Mesendoderm (in vitro differentiated cells): Measurements from ENCODE around the gene IP6K3.

Experiments
- DNase-seq: peaks from one replicate; pipeline ENCODE4 v3.0.0; 2013
- H2AK5ac ChIP-seq: 2 replicates; pipeline ENCODE4 v1.6.1; 2013; ENCODE audit warnings: low read length, inconsistent platforms
- H2BK120ac ChIP-seq: 2 replicates; pipeline ENCODE4 v1.6.1; 2013; ENCODE audit warnings: low read depth, mild to moderate bottlenecking, low read length, moderate library complexity, mixed read lengths
- H2BK15ac ChIP-seq: replicated peaks from 2 replicates; pipeline ENCODE4 v1.6.1; 2013; ENCODE audit warnings: low read depth, mild to moderate bottlenecking, moderate library complexity
- H2BK5ac ChIP-seq: 2 replicates; pipeline ENCODE4 v1.6.1; 2013; ENCODE audit warnings: low read length, inconsistent platforms
- H3K18ac ChIP-seq: 2 replicates; pipeline ENCODE4 v1.6.1; 2013; ENCODE audit warnings: mild to moderate bottlenecking, low read length, mixed read lengths
- H3K23ac ChIP-seq: one replicate; pipeline ENCODE4 v1.6.1; 2013; ENCODE audit warnings: low read length
- H3K27ac ChIP-seq: 2 replicates; pipeline ENCODE4 v1.5.1; 2013; ENCODE audit warnings: low read depth, mild to moderate bottlenecking, inconsistent platforms, low read length, moderate library complexity
- H3K27me3 ChIP-seq: 2 replicates; pipeline ENCODE4 v1.6.1; 2013; ENCODE audit warnings: low read length, control low read depth, mild to moderate bottlenecking, inconsistent platforms; ENCODE audit not compliant: insufficient read depth, poor library complexity
- H3K36me3 ChIP-seq: 2 replicates; pipeline ENCODE4 v1.6.1; 2013; ENCODE audit warnings: low read length, inconsistent platforms; ENCODE audit not compliant: control insufficient read depth, insufficient read depth
- H3K4ac ChIP-seq: one replicate; pipeline ENCODE4 v1.6.1; 2013; ENCODE audit warnings: low read depth, mild to moderate bottlenecking, low read length, moderate library complexity
- H3K4me1 ChIP-seq: 2 replicates; pipeline ENCODE4 v1.6.1; 2013; ENCODE audit warnings: low read depth, low read length, inconsistent platforms; ENCODE audit not compliant: control insufficient read depth
- H3K4me2 ChIP-seq: 2 replicates; pipeline ENCODE4 v1.6.1; 2013; ENCODE audit warnings: low read length
- H3K4me3 ChIP-seq: 2 replicates; pipeline ENCODE4 v1.5.1; 2013; ENCODE audit warnings: mild to moderate bottlenecking, low read length
- H3K56ac ChIP-seq: one replicate; pipeline ENCODE4 v1.6.1; 2013; ENCODE audit warnings: low read length
- H3K79me1 ChIP-seq: 2 replicates; pipeline ENCODE4 v1.6.1; 2013; ENCODE audit warnings: low read length, inconsistent platforms
- H3K79me2 ChIP-seq: 2 replicates; pipeline ENCODE4 v1.6.1; 2013; ENCODE audit warnings: mild to moderate bottlenecking, low read length; ENCODE audit not compliant: control insufficient read depth, insufficient read depth
- H3K9ac ChIP-seq: 2 replicates; pipeline ENCODE4 v1.6.1; 2013; ENCODE audit warnings: low read length, inconsistent platforms
- H4K5ac ChIP-seq: one replicate; pipeline ENCODE4 v1.6.1; 2013; ENCODE audit warnings: low read length
- H4K8ac ChIP-seq: one replicate; pipeline ENCODE4 v1.6.1; 2013; ENCODE audit warnings: low read depth, mild to moderate bottlenecking, control low read depth, low read length, moderate library complexity
- whole genome bisulfite sequencing: extraction: QIAGEN DNeasy Blood & Tissue Kit; methylation state at CpG from one replicate; pipeline ENCODE4 v1.1.7; 2013; ENCODE audit warnings: low lambda C conversion rate, missing lambda C conversion rate; ENCODE audit not compliant: insufficient coverage; ENCODE audit errors: extremely low coverage; 5-methylcytosine and 5-hydroxymethylcytosine counted together

Gene IP6K3

GRCh38 chr6:33757113-33757512 lies 10.4 kb upstream of the IP6K3 start:
- no peak overlapping the region for H2BK5ac ChIP-seq
- no CpG with 5 or more reads among the region's 3 CpGs for WGBS
- H3K4me3 ChIP-seq, result no peak overlapping the region
- H3K4me1 ChIP-seq, result no peaks in the 10 kb centered on the region
- H3K4ac ChIP-seq, result no peak overlapping the region
- H3K9ac ChIP-seq, result no peak overlapping the region
- no peaks in the 10 kb centered on the region for H3K79me1 ChIP-seq
- H3K56ac ChIP-seq, result no peak overlapping the region
- no peak overlapping the region for H3K23ac ChIP-seq
- H3K27ac ChIP-seq, result no peak overlapping the region
- no peaks in the 10 kb centered on the region for H3K79me2 ChIP-seq
- no peak for DNase-seq
- H3K36me3 ChIP-seq, result no peaks in the 10 kb centered on the region
- no peak overlapping the region for H2BK15ac ChIP-seq
- no peak overlapping the region for H3K4me2 ChIP-seq
- H2BK120ac ChIP-seq, result no peak overlapping the region
- H2AK5ac ChIP-seq, result no peak overlapping the region
- H3K18ac ChIP-seq, result no peak overlapping the region
- H3K27me3 ChIP-seq, result no peaks in the 10 kb centered on the region
- no peak overlapping the region for H4K5ac ChIP-seq
- no peak overlapping the region for H4K8ac ChIP-seq

GRCh38 chr6:33756211-33756954 lies 9.7 kb upstream of the IP6K3 start:
- no peak overlapping the region for H3K4me2 ChIP-seq
- no peaks in the 10 kb centered on the region for H3K79me2 ChIP-seq
- H3K27me3 ChIP-seq, result no peaks in the 10 kb centered on the region
- no peak overlapping the region for H3K56ac ChIP-seq
- H3K9ac ChIP-seq, result no peak overlapping the region
- H3K23ac ChIP-seq, result no peak overlapping the region
- no peaks in the 10 kb centered on the region for H3K4me1 ChIP-seq
- no peak overlapping the region for H2BK15ac ChIP-seq
- H3K79me1 ChIP-seq, result no peaks in the 10 kb centered on the region
- no peak overlapping the region for H2AK5ac ChIP-seq
- no peak overlapping the region for H4K5ac ChIP-seq
- H3K27ac ChIP-seq, result no peak overlapping the region
- no peak overlapping the region for H2BK120ac ChIP-seq
- H3K4ac ChIP-seq, result no peak overlapping the region
- no peak overlapping the region for H3K4me3 ChIP-seq
- no peak for DNase-seq
- no peak overlapping the region for H4K8ac ChIP-seq
- no peaks in the 10 kb centered on the region for H3K36me3 ChIP-seq
- H2BK5ac ChIP-seq, result no peak overlapping the region
- H3K18ac ChIP-seq, result no peak overlapping the region
- no CpG with 5 or more reads among the region's 12 CpGs for WGBS

GRCh38 chr6:33755070-33755869 lies 8.6 kb upstream of the IP6K3 start:
- no peak overlapping the region for H3K4me2 ChIP-seq
- no peak overlapping the region for H2AK5ac ChIP-seq
- no peak overlapping the region for H4K5ac ChIP-seq
- no peak overlapping the region for H2BK5ac ChIP-seq
- no CpG with 5 or more reads among the region's 13 CpGs for WGBS
- H2BK15ac ChIP-seq, result no peak overlapping the region
- no peak for DNase-seq
- no peak overlapping the region for H3K4me3 ChIP-seq
- H3K36me3 ChIP-seq, result no peaks in the 10 kb centered on the region
- H3K79me1 ChIP-seq, result no peaks in the 10 kb centered on the region
- H2BK120ac ChIP-seq, result no peak overlapping the region
- H3K79me2 ChIP-seq, result no peaks in the 10 kb centered on the region
- H3K9ac ChIP-seq, result no peak overlapping the region
- H3K56ac ChIP-seq, result no peak overlapping the region
- H4K8ac ChIP-seq, result no peak overlapping the region
- H3K18ac ChIP-seq, result no peak overlapping the region
- H3K23ac ChIP-seq, result no peak overlapping the region
- H3K4ac ChIP-seq, result no peak overlapping the region
- H3K27ac ChIP-seq, result no peak overlapping the region
- H3K4me1 ChIP-seq, result no peaks in the 10 kb centered on the region
- H3K27me3 ChIP-seq, result no peaks in the 10 kb centered on the region

GRCh38 chr6:33754222-33754621 lies 7.5 kb upstream of the IP6K3 start:
- Histone ChIP-seq H2AK5ac (no peak overlapping the region), H4K8ac (no peak overlapping the region), H3K36me3 (no peaks in the 10 kb centered on the region), H3K4ac (no peak overlapping the region), H2BK120ac (no peak overlapping the region), H3K4me1 (no peaks in the 10 kb centered on the region), H2BK5ac (no peak overlapping the region), H3K79me1 (no peaks in the 10 kb centered on the region), H3K4me2 (no peak overlapping the region), H3K18ac (no peak overlapping the region), H3K9ac (no peak overlapping the region), H3K4me3 (no peak overlapping the region), H2BK15ac (no peak overlapping the region), H4K5ac (no peak overlapping the region), H3K56ac (no peak overlapping the region), H3K23ac (no peak overlapping the region), H3K79me2 (no peaks in the 10 kb centered on the region), H3K27ac (no peak overlapping the region), H3K27me3 (no peaks in the 10 kb centered on the region)
- no peak for DNase-seq
- WGBS, result no CpG with 5 or more reads among the region's 11 CpGs

- no peak overlapping the region for H2AK5ac ChIP-seq
- no peak overlapping the region for H4K5ac ChIP-seq
- H3K79me2 ChIP-seq, result no peaks in the 10 kb centered on the region
- no peak overlapping the region for H3K4me3 ChIP-seq
- H3K36me3 ChIP-seq, result no peaks in the 10 kb centered on the region
- no peak overlapping the region for H3K4me2 ChIP-seq
- H3K56ac ChIP-seq, result no peak overlapping the region
- H4K8ac ChIP-seq, result no peak overlapping the region
- H3K79me1 ChIP-seq, result no peaks in the 10 kb centered on the region
- no peaks in the 10 kb centered on the region for H3K4me1 ChIP-seq
- no peak overlapping the region for H3K4ac ChIP-seq
- DNase-seq, result no peak
- no CpG with 5 or more reads among the region's 1 CpG for WGBS
- H3K27me3 ChIP-seq, result no peaks in the 10 kb centered on the region
- H2BK5ac ChIP-seq, result no peak overlapping the region
- H3K9ac ChIP-seq, result no peak overlapping the region
- H3K23ac ChIP-seq, result no peak overlapping the region
- no peak overlapping the region for H2BK120ac ChIP-seq
- no peak overlapping the region for H2BK15ac ChIP-seq
- no peak overlapping the region for H3K27ac ChIP-seq
- H3K18ac ChIP-seq, result no peak overlapping the region
Observed at GRCh38 chr6:33752646-33753015, 5.9 kb upstream of the IP6K3 start.
